K562 (cell line): ENCODE results near the gene BSDC1. TPM values are rescaled to one million over a fixed set of nuclear protein-coding genes. Genes with fewer than 3 reads are reported as not detected.

ENCODE experiments used
- ATF2 ChIP-seq: sonication (generic); formaldehyde crosslinking; IDR thresholded peaks from 2 replicates; pipeline ENCODE4 v1.8.1; 2022; ENCODE audit warnings: missing genetic modification reagents
- BRF1 ChIP-seq: IDR thresholded peaks from 3 replicates; pipeline ENCODE4 v1.6.1; 2011; ENCODE audit warnings: borderline replicate concordance, mild to moderate bottlenecking; ENCODE audit not compliant: insufficient read length; ENCODE audit errors: extremely low read depth
- CCNT2 ChIP-seq: IDR thresholded peaks from 2 replicates; pipeline ENCODE4 v1.6.1; 2011; ENCODE audit warnings: borderline replicate concordance, low read depth, mild to moderate bottlenecking, moderate library complexity, mixed read lengths, low read length; ENCODE audit not compliant: insufficient read length; ENCODE audit errors: extremely low read depth
- CEBPB ChIP-seq: fragments of 450-650 bp; IDR thresholded peaks from 2 replicates; pipeline ENCODE4 v1.6.1; 2016; ENCODE audit warnings: missing genetic modification characterization, missing compliant biosample characterization
- EZH2 ChIP-seq: IDR thresholded peaks from 2 replicates; pipeline ENCODE4 v1.6.1; 2012; ENCODE audit warnings: low read depth, mild to moderate bottlenecking, inconsistent platforms, low read length, borderline replicate concordance
- FOSL1 ChIP-seq: fragments of 200-800 bp; sonication (Bioruptor generic); conservative IDR thresholded peaks from 2 replicates; pipeline ENCODE4 v1.6.1; 2016; ENCODE audit warnings: missing genetic modification characterization, missing compliant biosample characterization
- FUS ChIP-seq: fragments of 200-400 bp; formaldehyde crosslinking; optimal IDR thresholded peaks from 2 replicates; pipeline ENCODE3; 2017; ENCODE audit warnings: low read depth, low read length
- HDAC3 ChIP-seq: fragments of 450-650 bp; IDR thresholded peaks from 2 replicates; pipeline ENCODE4 v1.6.1; 2018; ENCODE audit warnings: borderline replicate concordance, mild to moderate bottlenecking, moderate library complexity; ENCODE audit not compliant: partially characterized antibody
- KDM1A ChIP-seq, 2 experiments: fragments of 450-650 bp; IDR thresholded peaks; 2 replicates each; pipeline ENCODE4 v1.6.1; 2016; ENCODE audit warnings: mild to moderate bottlenecking in 2 of 2
- KDM5B ChIP-seq: fragments of 200-600 bp; sonication (generic); IDR thresholded peaks from 2 replicates; pipeline ENCODE4 v1.6.1; 2012; ENCODE audit warnings: low read depth, mild to moderate bottlenecking, moderate library complexity, low read length, control low read depth, inconsistent platforms; ENCODE audit not compliant: insufficient replicate concordance
- KHSRP ChIP-seq: fragments of 450-650 bp; IDR thresholded peaks from 2 replicates; pipeline ENCODE4 v1.6.1; 2017
- MAFK ChIP-seq: IDR thresholded peaks from 2 replicates; pipeline ENCODE4 v1.6.1; 2011; ENCODE audit warnings: low read length, improper control_type of control experiment
- NCOR1 ChIP-seq: fragments of 450-650 bp; IDR thresholded peaks from 2 replicates; pipeline ENCODE4 v1.6.1; 2016; ENCODE audit warnings: mild to moderate bottlenecking, moderate library complexity
- SIN3A ChIP-seq, 2 experiments: fragments of 150-350 bp in 1 of 2; IDR thresholded peaks; 2 replicates each; pipeline ENCODE4 v1.6.1; 2011 to 2016; ENCODE audit warnings: borderline replicate concordance in 2 of 2, low read depth in 2 of 2, low read length in 2 of 2, mild to moderate bottlenecking in 2 of 2, moderate library complexity in 2 of 2; ENCODE audit not compliant: control insufficient read depth in 1 of 2
- SPI1 ChIP-seq: IDR thresholded peaks from 2 replicates; pipeline ENCODE4 v1.6.1; 2011; ENCODE audit warnings: low read depth, low read length, control low read depth, borderline replicate concordance
- SREBF2 ChIP-seq: sonication (generic); formaldehyde crosslinking; IDR thresholded peaks from 2 replicates; pipeline ENCODE4 v1.4.0; 2020; ENCODE audit warnings: mild to moderate bottlenecking, missing genetic modification reagents
- ZNF165 ChIP-seq: fragments of 250-450 bp; sonication (Bioruptor Pico); IDR thresholded peaks from 2 replicates; pipeline ENCODE4 v1.4.0; 2020; ENCODE audit warnings: borderline replicate concordance
- polyA plus RNA-seq, 8 experiments: library from polyadenylated mRNA; depleted of rRNA in 4 of 8; stranded (reverse) in 5 of 8; unstranded in 3 of 8; fragments of >200 nt; fragmentation: Nextera tagmentation in 2 of 8; fragmentation: Illumina TruSeq in 1 of 8; extraction: Ambion mirVana in 2 of 8; extraction: Trizol in 1 of 8; gene quantifications; 2 replicates each; pipeline versions ENCODE4 v1.2.1 to v1.2.3, GENCODE V29; 2011 to 2014; ENCODE audit warnings: inconsistent platforms in 1 of 8, missing spikeins in 1 of 8
- total RNA-seq, 7 experiments: library from RNA; depleted of rRNA in 6 of 7; stranded (reverse); fragments of >200 nt in 6 of 7; fragmentation: Illumina TruSeq in 2 of 7; extraction: Trizol in 2 of 7; gene quantifications; 2 replicates each; pipeline versions ENCODE4 v1.2.1 to v1.2.3, GENCODE V29; 2011 to 2021; ENCODE audit warnings: low replicate concordance in 1 of 7
- TF ChIP-seq, protein P1 (sequence below): fragments of 450-650 bp; IDR thresholded peaks from 2 replicates; pipeline ENCODE4 v1.6.1; 2017; ENCODE audit warnings: antibody characterized with exemption
- TF ChIP-seq, protein P2 (sequence below): fragments of 200-800 bp; sonication (Bioruptor generic); IDR thresholded peaks from 2 replicates; pipeline ENCODE4 v1.6.1; 2016; ENCODE audit warnings: missing genetic modification characterization, missing compliant biosample characterization

Gene BSDC1
- total and polyA plus RNA-seq, 9 of the 15 experiments (the other 6 are each of a cell fraction or from before 2014, with no cell fraction given), result 10.2 to 96.8 (median 73.1) TPM

- TF ChIP-seq CCNT2 (peak; percentile 62), HDAC3 (peak; percentile 32), KDM1A (IDR thresholded peaks at IDR 0.05) (no peak), SREBF2 (CRISPR knock-in tag) (no peak), SPI1 (no peak), ATF2 (peak; percentile 98), BRF1 (no peak), SIN3A (IDR thresholded peaks at IDR 0.05; ENCODE audit: borderline replicate concordance in 2 of 2, control insufficient read depth in 1 of 2, low read depth in 2 of 2, low read length in 2 of 2) (peak; percentile 81 to 95; a peak in 3 of 4 replicates), EZH2 (no peak), NCOR1 (peak; percentile 59; the same call in 1 of the 2 replicates), MAFK (peak; percentile 16; the same call in 1 of the 2 replicates), FOSL1 (tag) (peak; percentile 74), ZNF165 (CRISPR knock-in tag) (no peak), KHSRP (no peak), FUS (no peak), KDM5B (peak; percentile 76), CEBPB (tag) (no peak)
- TF ChIP-seq, protein P1, sequence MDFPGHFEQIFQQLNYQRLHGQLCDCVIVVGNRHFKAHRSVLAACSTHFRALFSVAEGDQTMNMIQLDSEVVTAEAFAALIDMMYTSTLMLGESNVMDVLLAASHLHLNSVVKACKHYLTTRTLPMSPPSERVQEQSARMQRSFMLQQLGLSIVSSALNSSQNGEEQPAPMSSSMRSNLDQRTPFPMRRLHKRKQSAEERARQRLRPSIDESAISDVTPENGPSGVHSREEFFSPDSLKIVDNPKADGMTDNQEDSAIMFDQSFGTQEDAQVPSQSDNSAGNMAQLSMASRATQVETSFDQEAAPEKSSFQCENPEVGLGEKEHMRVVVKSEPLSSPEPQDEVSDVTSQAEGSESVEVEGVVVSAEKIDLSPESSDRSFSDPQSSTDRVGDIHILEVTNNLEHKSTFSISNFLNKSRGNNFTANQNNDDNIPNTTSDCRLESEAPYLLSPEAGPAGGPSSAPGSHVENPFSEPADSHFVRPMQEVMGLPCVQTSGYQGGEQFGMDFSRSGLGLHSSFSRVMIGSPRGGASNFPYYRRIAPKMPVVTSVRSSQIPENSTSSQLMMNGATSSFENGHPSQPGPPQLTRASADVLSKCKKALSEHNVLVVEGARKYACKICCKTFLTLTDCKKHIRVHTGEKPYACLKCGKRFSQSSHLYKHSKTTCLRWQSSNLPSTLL, result no peak
- TF ChIP-seq, protein P2, sequence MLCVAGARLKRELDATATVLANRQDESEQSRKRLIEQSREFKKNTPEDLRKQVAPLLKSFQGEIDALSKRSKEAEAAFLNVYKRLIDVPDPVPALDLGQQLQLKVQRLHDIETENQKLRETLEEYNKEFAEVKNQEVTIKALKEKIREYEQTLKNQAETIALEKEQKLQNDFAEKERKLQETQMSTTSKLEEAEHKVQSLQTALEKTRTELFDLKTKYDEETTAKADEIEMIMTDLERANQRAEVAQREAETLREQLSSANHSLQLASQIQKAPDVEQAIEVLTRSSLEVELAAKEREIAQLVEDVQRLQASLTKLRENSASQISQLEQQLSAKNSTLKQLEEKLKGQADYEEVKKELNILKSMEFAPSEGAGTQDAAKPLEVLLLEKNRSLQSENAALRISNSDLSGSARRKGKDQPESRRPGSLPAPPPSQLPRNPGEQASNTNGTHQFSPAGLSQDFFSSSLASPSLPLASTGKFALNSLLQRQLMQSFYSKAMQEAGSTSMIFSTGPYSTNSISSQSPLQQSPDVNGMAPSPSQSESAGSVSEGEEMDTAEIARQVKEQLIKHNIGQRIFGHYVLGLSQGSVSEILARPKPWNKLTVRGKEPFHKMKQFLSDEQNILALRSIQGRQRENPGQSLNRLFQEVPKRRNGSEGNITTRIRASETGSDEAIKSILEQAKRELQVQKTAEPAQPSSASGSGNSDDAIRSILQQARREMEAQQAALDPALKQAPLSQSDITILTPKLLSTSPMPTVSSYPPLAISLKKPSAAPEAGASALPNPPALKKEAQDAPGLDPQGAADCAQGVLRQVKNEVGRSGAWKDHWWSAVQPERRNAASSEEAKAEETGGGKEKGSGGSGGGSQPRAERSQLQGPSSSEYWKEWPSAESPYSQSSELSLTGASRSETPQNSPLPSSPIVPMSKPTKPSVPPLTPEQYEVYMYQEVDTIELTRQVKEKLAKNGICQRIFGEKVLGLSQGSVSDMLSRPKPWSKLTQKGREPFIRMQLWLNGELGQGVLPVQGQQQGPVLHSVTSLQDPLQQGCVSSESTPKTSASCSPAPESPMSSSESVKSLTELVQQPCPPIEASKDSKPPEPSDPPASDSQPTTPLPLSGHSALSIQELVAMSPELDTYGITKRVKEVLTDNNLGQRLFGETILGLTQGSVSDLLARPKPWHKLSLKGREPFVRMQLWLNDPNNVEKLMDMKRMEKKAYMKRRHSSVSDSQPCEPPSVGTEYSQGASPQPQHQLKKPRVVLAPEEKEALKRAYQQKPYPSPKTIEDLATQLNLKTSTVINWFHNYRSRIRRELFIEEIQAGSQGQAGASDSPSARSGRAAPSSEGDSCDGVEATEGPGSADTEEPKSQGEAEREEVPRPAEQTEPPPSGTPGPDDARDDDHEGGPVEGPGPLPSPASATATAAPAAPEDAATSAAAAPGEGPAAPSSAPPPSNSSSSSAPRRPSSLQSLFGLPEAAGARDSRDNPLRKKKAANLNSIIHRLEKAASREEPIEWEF (CRISPR knock-in tag), result no peak
Observed at GRCh38 chr1:32394141-32394889, at the start of gene BSDC1 (continued).
